NB4 (cell line): ENCODE data around the gene GCFC2.
"Not testable (repeated sequence)": the region's sequence is repeated elsewhere in the genome, so short reads cannot be mapped to it uniquely, and the experiment has no call there.

ENCODE experiments used
- DNase-seq: peaks from one replicate; pipeline ENCODE4 v3.0.0; 2010; ENCODE audit warnings: low read depth
- H3K4me3 ChIP-seq: one replicate; pipeline ENCODE4 v1.5.1; 2011; ENCODE audit warnings: mild to moderate bottlenecking, low read depth, low read length, moderate library complexity
- MAX ChIP-seq: IDR thresholded peaks from 2 replicates; pipeline ENCODE4 v1.6.1; 2011; ENCODE audit warnings: low read depth, low read length
- MYC ChIP-seq: IDR thresholded peaks from 2 replicates; pipeline ENCODE4 v1.6.1; 2011; ENCODE audit warnings: low read depth, low read length
- POLR2A ChIP-seq: IDR thresholded peaks from 2 replicates; pipeline ENCODE4 v1.6.1; 2011; ENCODE audit warnings: mild to moderate bottlenecking; ENCODE audit not compliant: insufficient read length; ENCODE audit errors: extremely low read depth
- TF ChIP-seq, protein P1 (sequence below): IDR thresholded peaks from one replicate; pipeline ENCODE4 v1.5.1; 2012; ENCODE audit warnings: low read depth, low read length

The GCFC2 gene

DNA sequence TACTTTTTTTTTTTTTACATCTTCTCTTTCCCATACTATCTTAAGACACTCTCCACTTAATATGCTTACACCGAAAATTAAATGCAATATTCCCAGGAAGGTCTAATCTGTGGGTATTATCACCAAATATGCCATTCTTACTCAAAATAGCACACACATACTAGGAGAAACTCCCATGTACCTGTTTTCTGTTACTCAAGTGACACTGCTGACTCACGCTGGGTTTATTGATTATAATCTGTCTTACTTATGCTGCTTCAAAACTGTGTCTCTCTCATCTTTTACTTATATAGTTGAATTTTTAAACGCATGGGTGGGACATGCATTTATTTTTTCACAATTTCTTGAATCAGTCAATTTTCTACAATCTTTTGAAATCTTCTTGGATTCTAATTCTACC lies 34.3 kb downstream of the GCFC2 start:
- TF ChIP-seq MAX, result no peak
- no peak for TF ChIP-seq POLR2A
- no peak for TF ChIP-seq MYC
- TF ChIP-seq, protein P1, sequence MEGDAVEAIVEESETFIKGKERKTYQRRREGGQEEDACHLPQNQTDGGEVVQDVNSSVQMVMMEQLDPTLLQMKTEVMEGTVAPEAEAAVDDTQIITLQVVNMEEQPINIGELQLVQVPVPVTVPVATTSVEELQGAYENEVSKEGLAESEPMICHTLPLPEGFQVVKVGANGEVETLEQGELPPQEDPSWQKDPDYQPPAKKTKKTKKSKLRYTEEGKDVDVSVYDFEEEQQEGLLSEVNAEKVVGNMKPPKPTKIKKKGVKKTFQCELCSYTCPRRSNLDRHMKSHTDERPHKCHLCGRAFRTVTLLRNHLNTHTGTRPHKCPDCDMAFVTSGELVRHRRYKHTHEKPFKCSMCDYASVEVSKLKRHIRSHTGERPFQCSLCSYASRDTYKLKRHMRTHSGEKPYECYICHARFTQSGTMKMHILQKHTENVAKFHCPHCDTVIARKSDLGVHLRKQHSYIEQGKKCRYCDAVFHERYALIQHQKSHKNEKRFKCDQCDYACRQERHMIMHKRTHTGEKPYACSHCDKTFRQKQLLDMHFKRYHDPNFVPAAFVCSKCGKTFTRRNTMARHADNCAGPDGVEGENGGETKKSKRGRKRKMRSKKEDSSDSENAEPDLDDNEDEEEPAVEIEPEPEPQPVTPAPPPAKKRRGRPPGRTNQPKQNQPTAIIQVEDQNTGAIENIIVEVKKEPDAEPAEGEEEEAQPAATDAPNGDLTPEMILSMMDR, result no peak
- no peak for DNase-seq
- no peak overlapping the region for H3K4me3 ChIP-seq

DNA sequence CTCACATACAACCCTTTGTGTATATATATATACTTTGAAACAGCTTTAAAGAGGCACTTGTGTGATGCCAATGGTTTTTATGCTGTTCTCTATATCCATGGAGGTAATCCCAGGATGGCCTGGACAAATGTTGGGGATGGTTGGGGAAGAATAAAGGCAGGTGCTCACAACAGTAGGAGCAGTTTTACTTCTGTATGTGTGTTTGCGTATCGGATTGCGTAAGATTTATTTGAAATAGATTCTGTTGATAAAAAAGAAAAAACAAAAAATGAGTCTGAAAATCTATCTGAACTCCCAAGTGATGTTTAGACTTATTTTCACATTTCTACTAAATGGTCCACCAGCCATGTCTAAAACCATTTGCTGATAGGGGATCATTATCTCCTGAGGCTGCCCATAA lies 34.8 kb downstream of the GCFC2 start:
- H3K4me3 ChIP-seq, result no peak overlapping the region
- TF ChIP-seq MYC (no peak), POLR2A (no peak), MAX (no peak)
- TF ChIP-seq, protein P1, result no peak
- DNase-seq, result no peak

GRCh38 chr2:75675423-75675822 lies 35.3 kb downstream of the GCFC2 start:
- not testable (repeated sequence) for H3K4me3 ChIP-seq, DNase-seq

DNA sequence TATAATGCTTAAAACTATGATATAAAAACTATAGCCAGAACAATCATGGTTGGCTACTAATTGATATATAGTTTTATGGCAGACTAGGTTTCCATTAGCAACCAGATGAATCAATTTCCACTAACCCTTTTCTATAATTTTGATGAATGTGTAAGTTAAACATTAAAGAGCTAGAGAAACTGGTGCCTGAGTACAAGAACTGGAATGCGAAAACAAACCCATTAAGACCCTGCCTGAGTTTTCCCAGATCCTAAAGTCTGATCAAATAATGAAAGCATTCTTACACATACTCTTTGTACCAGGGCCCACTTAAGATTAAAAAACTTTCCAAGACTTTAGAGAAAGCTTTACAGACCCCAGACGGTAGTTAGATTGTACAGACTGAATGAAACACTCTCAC lies 42.8 kb downstream of the GCFC2 start:
- no peak for DNase-seq
- no peak for TF ChIP-seq POLR2A
- no peak for TF ChIP-seq MAX
- TF ChIP-seq MYC, result no peak
- TF ChIP-seq, protein P1, result no peak
- no peak overlapping the region for H3K4me3 ChIP-seq

DNA sequence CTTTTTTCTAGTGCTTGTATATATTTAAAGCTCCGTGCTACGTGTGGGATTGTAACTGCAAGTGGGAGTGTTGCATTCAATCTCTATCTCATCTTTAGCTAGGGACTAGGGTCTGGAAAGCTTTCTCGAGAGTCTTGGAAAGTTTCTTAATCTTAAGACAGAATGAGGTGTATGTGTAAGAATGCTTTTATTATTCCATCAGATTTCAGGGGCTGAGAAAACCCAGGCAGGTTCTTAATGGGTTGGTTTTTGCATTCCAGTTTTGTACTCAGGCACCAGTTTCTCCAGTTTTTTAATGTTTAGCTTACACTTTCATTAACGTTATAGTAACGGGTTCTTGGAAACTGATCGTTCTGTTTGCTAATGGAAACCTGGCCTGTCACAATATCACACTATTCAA lies 43.8 kb downstream of the GCFC2 start:
- no peak for DNase-seq
- no peak overlapping the region for H3K4me3 ChIP-seq
- TF ChIP-seq, protein P1, result no peak
- TF ChIP-seq MYC (no peak), MAX (no peak), POLR2A (no peak)

- TF ChIP-seq MYC, result no peak
- no peak for TF ChIP-seq MAX
- TF ChIP-seq, protein P1, result no peak
- no peak for TF ChIP-seq POLR2A
- H3K4me3 ChIP-seq, result no peak overlapping the region
- no peak for DNase-seq
Observed at GRCh38 chr2:75657798-75658197, 52.9 kb downstream of the GCFC2 start.
